B cell (primary cell): ENCODE measurements around the gene TRAF5. TPM values are rescaled to one million over a fixed set of nuclear protein-coding genes. Genes with fewer than 3 reads are reported as not detected.

Source experiments
- ATAC-seq: fragments of 200-7000 bp; cut with Tn5 transposase; one replicate; pipeline ENCODE4 v1.10.0; 2021; ENCODE audit warnings: low read depth, mild to moderate bottlenecking, moderate number of reproducible peaks, moderate library complexity
- CTCF ChIA-PET: fragments of 350-600 bp; sonication (Branson Sonifier 250); formaldehyde crosslinking; loops from one replicate; lab custom pipeline; 2021; ENCODE audit warnings: antibody characterized with exemption, inconsistent platforms; lab: Charles Lee
- POLR2A ChIA-PET: fragments of 350-600 bp; sonication (Branson Sonifier 250); formaldehyde crosslinking; loops from one replicate; lab custom pipeline; 2021; ENCODE audit warnings: antibody characterized with exemption; lab: Charles Lee
- DNase-seq: peaks from one replicate; pipeline ENCODE4 v3.0.0; 2013
- H2AFZ ChIP-seq: 2 replicates; pipeline ENCODE4 v1.6.1; 2012; ENCODE audit warnings: mild to moderate bottlenecking, low read depth, low read length; ENCODE audit not compliant: insufficient read depth, poor library complexity, severe bottlenecking
- H3K27ac ChIP-seq, 2 donors: 1 replicate in 1 of 2; 2 replicates in 1 of 2; pipeline ENCODE4 v1.5.1; 2012 to 2013; ENCODE audit warnings: low read length in 2 of 2, mild to moderate bottlenecking in 2 of 2, moderate library complexity in 1 of 2
- H3K27me3 ChIP-seq, 4 experiments: fragments of 200-600 bp in 1 of 4; sonication (generic) in 1 of 4; replicated peaks in 1 of 4; 1 replicate in 2 of 4; 2 replicates in 2 of 4; pipeline versions ENCODE4 v1.6.1 to v1.7.0; 2013 to 2016; ENCODE audit warnings: low read length in 3 of 4, mild to moderate bottlenecking in 2 of 4, mixed read lengths in 1 of 4, moderate library complexity in 1 of 4; ENCODE audit not compliant: insufficient read depth in 4 of 4, control insufficient read depth in 3 of 4; ENCODE audit errors: control extremely low read depth in 1 of 4
- H3K36me3 ChIP-seq, 2 experiments: replicated peaks in 1 of 2; 1 replicate in 1 of 2; 2 replicates in 1 of 2; pipeline versions ENCODE4 v1.6.1 to v1.7.1; 2013; ENCODE audit warnings: low read length in 1 of 2; ENCODE audit not compliant: insufficient read depth in 2 of 2, control insufficient read depth in 1 of 2; ENCODE audit errors: control extremely low read depth in 1 of 2, extremely low read depth in 1 of 2
- H3K4me1 ChIP-seq, 2 donors: fragments of 200-600 bp in 1 of 2; sonication (generic) in 1 of 2; 1 replicate in 1 of 2; 2 replicates in 1 of 2; pipeline versions ENCODE4 v1.5.1 to v1.6.1; 2013 to 2017; ENCODE audit warnings: low read length in 2 of 2; ENCODE audit not compliant: control insufficient read depth in 2 of 2, insufficient read depth in 2 of 2
- H3K4me2 ChIP-seq: replicated peaks from 2 replicates; pipeline ENCODE3; 2012; ENCODE audit warnings: mild to moderate bottlenecking, low read depth, low read length; ENCODE audit not compliant: poor library complexity, severe bottlenecking
- H3K4me3 ChIP-seq, 5 experiments: fragments of 200-600 bp in 1 of 5; sonication (generic) in 1 of 5; 1 replicate in 3 of 5; 2 replicates in 2 of 5; pipeline versions ENCODE4 v1.5.1 to v1.7.0; 2011 to 2016; ENCODE audit warnings: low read length in 4 of 5, mild to moderate bottlenecking in 4 of 5, low read depth in 2 of 5, control low read depth in 1 of 5, moderate library complexity in 1 of 5; ENCODE audit not compliant: insufficient read depth in 1 of 5; ENCODE audit errors: control extremely low read depth in 1 of 5, extremely low read depth in 1 of 5
- H3K79me2 ChIP-seq: fragments of 200-600 bp; sonication (generic); one replicate; pipeline ENCODE4 v1.6.0; 2016; ENCODE audit warnings: low read length; ENCODE audit not compliant: control insufficient read depth, insufficient read depth
- H3K9ac ChIP-seq: fragments of 200-600 bp; sonication (generic); 2 replicates; pipeline ENCODE4 v1.6.1; 2017; ENCODE audit warnings: mild to moderate bottlenecking, low read length, moderate library complexity
- H3K9me3 ChIP-seq, 3 donors: one replicate each; pipeline versions ENCODE4 v1.6.1 to v1.7.1; 2013; ENCODE audit warnings: low read length in 2 of 3; ENCODE audit not compliant: control insufficient read depth in 2 of 3, insufficient read depth in 1 of 3; ENCODE audit errors: control extremely low read depth in 1 of 3
- H4K20me1 ChIP-seq: 2 replicates; pipeline ENCODE4 v1.6.0; 2012; ENCODE audit warnings: mild to moderate bottlenecking, low read length; ENCODE audit not compliant: insufficient read depth, control insufficient read depth, poor library complexity, severe bottlenecking
- H3K27ac Mint-ChIP-seq: one replicate; pipeline ENCODE4 v1.8.0; 2021; ENCODE audit warnings: mixed read lengths
- H3K27me3 Mint-ChIP-seq: one replicate; pipeline ENCODE4 v1.8.0; 2021; ENCODE audit warnings: mixed read lengths
- H3K4me1 Mint-ChIP-seq: one replicate; pipeline ENCODE4 v1.8.0; 2021; ENCODE audit warnings: mixed read lengths
- H3K4me3 Mint-ChIP-seq: one replicate; pipeline ENCODE4 v1.8.0; 2021; ENCODE audit warnings: mixed read lengths
- H3K9me3 Mint-ChIP-seq: one replicate; pipeline ENCODE4 v1.8.0; 2022; ENCODE audit warnings: mixed read lengths; ENCODE audit not compliant: insufficient read depth
- CTCF ChIP-seq: fragments of 200-600 bp; IDR thresholded peaks from one replicate; pipeline ENCODE4 v1.8.0; 2022; ENCODE audit warnings: antibody characterized with exemption, mild to moderate bottlenecking
- EZH2 ChIP-seq: IDR thresholded peaks from 2 replicates; pipeline ENCODE4 v1.6.1; 2012; ENCODE audit warnings: borderline replicate concordance, low read depth, mild to moderate bottlenecking, moderate library complexity, low read length; ENCODE audit not compliant: insufficient read depth, poor library complexity, severe bottlenecking
- WGBS: methylation state at CpG from one replicate; pipeline ENCODE4 v1.1.5; 2013; ENCODE audit warnings: missing lambda C conversion rate; ENCODE audit not compliant: insufficient coverage; 5-methylcytosine and 5-hydroxymethylcytosine counted together
- intact Hi-C: fragments of 100-400 bp; cut with micrococcal nuclease; formaldehyde crosslinking; loops from one replicate; pipeline ENCODE4 v1.10.0; 2022
- polyA plus RNA-seq: library from polyadenylated mRNA; depleted of rRNA; stranded (reverse); fragments of >200 nt; gene quantifications from 2 replicates; pipeline ENCODE4 v1.2.3, GENCODE V29; 2012
- total RNA-seq, 2 donors: library from RNA; stranded (reverse); fragments of 120-200 nt in 1 of 2; gene quantifications; 1 replicate in 1 of 2; 2 replicates in 1 of 2; pipeline versions ENCODE4 v1.2.3 to v1.2.4, GENCODE V29; 2013 to 2022

TRAF5 gene
- total and polyA plus RNA-seq, 2 donors (not counting 1 experiment from before 2014, with no cell fraction given), result 129 to 143 TPM

- TF ChIP-seq EZH2 (no peak), CTCF (no peak)
- POLR2A ChIA-PET, result no interaction called here
- H3K4me3 ChIP-seq, result no peak overlapping the region
- 100% methylated on average over 1 of the region's 2 CpGs for WGBS
- no peaks in the 10 kb centered on the region for H3K79me2 ChIP-seq
- CTCF ChIA-PET, result no interaction called here
- no peak overlapping the region for H3K4me3 Mint-ChIP-seq
- H3K4me2 ChIP-seq, result no peak overlapping the region
- no peak overlapping the region for H3K27ac ChIP-seq
- H3K9me3 Mint-ChIP-seq, result no peaks in the 10 kb centered on the region
- intact Hi-C loops, result no loop called here
- no peak overlapping the region for H3K9ac ChIP-seq
- no peak overlapping the region for H2AFZ ChIP-seq
- H3K4me1 ChIP-seq, result no peaks in the 10 kb centered on the region
- H3K4me1 Mint-ChIP-seq, result no peaks in the 10 kb centered on the region
- no peaks in the 10 kb centered on the region for H3K27me3 ChIP-seq
- H4K20me1 ChIP-seq, result no peaks in the 10 kb centered on the region
- no peak for DNase-seq
- ATAC-seq, result no peak
- no peaks in the 10 kb centered on the region for H3K27me3 Mint-ChIP-seq
- H3K27ac Mint-ChIP-seq, result peak overlapping the region; percentile 2
- peaks cover 3 to 47% of the 10 kb centered on the region in 2 experiments for H3K36me3 ChIP-seq
- H3K9me3 ChIP-seq, result no peaks in the 10 kb centered on the region
These were observed 49.3 kb downstream of the TRAF5 start for GRCh38 chr1:211375949-211376348.

GRCh38 chr1:211376807-211377470 lies 50.3 kb downstream of the TRAF5 start:
- peaks cover 0 to 37% of the 10 kb centered on the region in 2 experiments for H3K36me3 ChIP-seq
- peaks cover 4% of the 10 kb centered on the region for H3K4me1 Mint-ChIP-seq
- H3K9me3 Mint-ChIP-seq, result no peaks in the 10 kb centered on the region
- no peaks in the 10 kb centered on the region for H3K27me3 ChIP-seq
- peak overlapping the region in 1 of 2 donors; percentile 42 for H3K27ac ChIP-seq
- TF ChIP-seq CTCF, result no peak
- no peak for TF ChIP-seq EZH2
- H3K27me3 Mint-ChIP-seq, result no peaks in the 10 kb centered on the region
- H3K9me3 ChIP-seq, result no peaks in the 10 kb centered on the region
- WGBS, result 83% methylated on average over 3 of the region's 4 CpGs
- no peak overlapping the region for H3K27ac Mint-ChIP-seq
- DNase-seq, result no peak
- H3K4me1 ChIP-seq, result peaks cover 2 to 4% of the 10 kb centered on the region in 2 donors
- ChIA-PET POLR2A (no interaction called here), CTCF (interaction anchor here (0.7 to 1.3 kb wide), 2 partner anchors 12 to 53 kb away, joined by 3 to 7 read pairs; no protein-coding TSS in a partner anchor)
- no peak overlapping the region for H3K4me3 Mint-ChIP-seq
- no peaks in the 10 kb centered on the region for H4K20me1 ChIP-seq
- H3K9ac ChIP-seq, result no peak overlapping the region
- H3K4me2 ChIP-seq, result no peak overlapping the region
- intact Hi-C loops, result no loop called here
- H3K4me3 ChIP-seq, result no peak overlapping the region
- no peaks in the 10 kb centered on the region for H3K79me2 ChIP-seq
- no peak overlapping the region for H2AFZ ChIP-seq
- no peak for ATAC-seq
